IPS DF 19.7 (cell line): Measurements from ENCODE around the gene AFAP1L2.

Source experiments
- DNase-seq: peaks from one replicate; pipeline ENCODE4 v3.0.0-alpha.2; 2013; ENCODE audit warnings: low read depth, low spot score

AFAP1L2 gene

GRCh38 chr10:114271075-114271778 lies 133.1 kb downstream of the AFAP1L2 start:
- no peak for DNase-seq

- DNase-seq, result no peak
Observed at GRCh38 chr10:114266521-114266920, 137.8 kb downstream of the AFAP1L2 start.

- no peak for DNase-seq
Observed at GRCh38 chr10:114265392-114266053, 138.8 kb downstream of the AFAP1L2 start.

- no peak for DNase-seq
Observed at GRCh38 chr10:114262496-114262895, 141.8 kb downstream of the AFAP1L2 start.

GRCh38 chr10:114261076-114261475 lies 143.2 kb downstream of the AFAP1L2 start:
- no peak for DNase-seq

GRCh38 chr10:114260366-114260765 lies 143.9 kb downstream of the AFAP1L2 start:
- no peak for DNase-seq

- no peak for DNase-seq
Observed at GRCh38 chr10:114259824-114260223, 144.5 kb downstream of the AFAP1L2 start.

GRCh38 chr10:114258274-114258840 lies 145.9 kb downstream of the AFAP1L2 start:
- DNase-seq, result no peak

- DNase-seq, result no peak
Observed at GRCh38 chr10:114257498-114257897, 146.8 kb downstream of the AFAP1L2 start.

GRCh38 chr10:114256822-114257221 lies 147.5 kb downstream of the AFAP1L2 start:
- DNase-seq, result no peak

- no peak for DNase-seq
Observed at GRCh38 chr10:114256008-114256765, 148.1 kb downstream of the AFAP1L2 start.

- no peak for DNase-seq
Observed at GRCh38 chr10:114255227-114255626, 149.1 kb downstream of the AFAP1L2 start.

GRCh38 chr10:114252883-114253282 lies 151.4 kb downstream of the AFAP1L2 start:
- DNase-seq, result no peak

GRCh38 chr10:114252092-114252491 lies 152.2 kb downstream of the AFAP1L2 start:
- no peak for DNase-seq

GRCh38 chr10:114250716-114251115 lies 153.6 kb downstream of the AFAP1L2 start:
- DNase-seq, result no peak

- DNase-seq, result no peak
Observed at GRCh38 chr10:114250236-114250635, 154.1 kb downstream of the AFAP1L2 start.

GRCh38 chr10:114246679-114247305 lies 157.5 kb downstream of the AFAP1L2 start:
- no peak for DNase-seq

- no peak for DNase-seq
Observed at GRCh38 chr10:114245121-114245791, 159.0 kb downstream of the AFAP1L2 start.
